Measurements from ENCODE around the gene LAMC2. TPM values are rescaled to one million over a fixed set of nuclear protein-coding genes. Genes with fewer than 3 reads are reported as not detected.
A peak's percentile ranks its signal among the peaks of the same experiment; 100 is the strongest.

Gene LAMC2
- total and polyA plus RNA-seq, 9 of the 15 experiments (the other 6 are each of a cell fraction or from before 2014, with no cell fraction given) = 0.02 to 0.03 TPM; not detected in 7

- ChIA-PET POLR2A (interaction anchor here (0.5 to 1.0 kb wide), 2 partner anchors 23 to 125 kb away, joined by 3 to 4 read pairs; no protein-coding TSS in a partner anchor), CTCF (ENCODE audit: low intra/inter-chr PET ratio) (interaction anchor here (0.5 to 1.8 kb wide), 7 partner anchors 262 to 649 kb away, joined by 3 to 13 read pairs (median 3); no protein-coding TSS in a partner anchor)
- peak; percentile 93 for FAIRE-seq
- in situ Hi-C loops (cut with MboI) = loop anchor here (5.0 kb wide), 1 partner anchor 341 kb away; no protein-coding TSS in a partner anchor
- intact Hi-C loops (cut with micrococcal nuclease) = loop anchor here (1.0 to 10.0 kb wide), 4 partner anchors 191 to 633 kb away; partner anchors contain the start of gene SMG7
- H2AFZ ChIP-seq (ENCODE audit: low read depth, low read length) = no peak overlapping the region
- no peak overlapping the region for H3K4me3 ChIP-seq
- DNase-seq (ENCODE audit: extremely low read depth in 1 of 4, low spot score in 3 of 4) = peak; percentile 79 to 85 (median 82)
- no peaks in the 10 kb centered on the region for H3K36me3 ChIP-seq (ENCODE audit: control insufficient read depth, insufficient read depth, low read length)
- H3K9ac ChIP-seq (ENCODE audit: insufficient read depth in 1 of 2, low read depth in 2 of 2, low read length in 2 of 2) = peak overlapping the region in 1 of 2 experiments; percentile 6; a peak in 1 of 4 replicates
- H3K27ac ChIP-seq (ENCODE audit: extremely low read depth, low read depth, low read length) = no peak overlapping the region
- no TSS peak for BruUV-seq (replicated peaks)
- no peaks in the 10 kb centered on the region for H3K79me2 ChIP-seq (ENCODE audit: control insufficient read depth, insufficient read depth, low read length)
- H3K27me3 ChIP-seq (ENCODE audit: control insufficient read depth in 2 of 2, insufficient read depth in 2 of 2, low read length in 2 of 2) = peaks cover 19 to 55% of the 10 kb centered on the region in 2 experiments; a peak in 4 of 5 replicates
- no peak overlapping the region for H3K4me2 ChIP-seq (ENCODE audit: insufficient read depth, low read length)
- H3K4me1 ChIP-seq (replicated peaks in 1 of 2; ENCODE audit: control insufficient read depth in 2 of 2, insufficient read depth in 2 of 2, low read length in 2 of 2) = no peaks in the 10 kb centered on the region
- 0 out of 2 replicates have a peak, but pooled peaks cover 10% of the 10 kb centered on the region for H4K20me1 ChIP-seq (replicated peaks; ENCODE audit: control insufficient read depth, insufficient read depth, low read length)
- H3K9me1 ChIP-seq (ENCODE audit: control insufficient read depth, insufficient read depth, low read length) = no peaks in the 10 kb centered on the region
- peak; percentile 98 for ATAC-seq
- H3K9me3 ChIP-seq (replicated peaks; ENCODE audit: control insufficient read depth, insufficient read depth, low read depth, low read length) = no peaks in the 10 kb centered on the region
- 20% methylated on average over 12 of the region's 12 CpGs for WGBS (ENCODE audit: insufficient coverage, low coverage, missing lambda C conversion rate)
- TF ChIP-seq PTTG1 (tag; IDR thresholded peaks at IDR 0.05; ENCODE audit: low read depth) (no peak), TOE1 (IDR thresholded peaks at IDR 0.05; ENCODE audit: borderline replicate concordance) (no peak), TOE1 (CRISPR knock-in tag; IDR thresholded peaks at IDR 0.05; ENCODE audit: borderline replicate concordance, low read depth) (no peak), HBP1 (CRISPR knock-in tag; IDR thresholded peaks at IDR 0.05) (no peak), VEZF1 (CRISPR knock-in tag; IDR thresholded peaks at IDR 0.05) (peak; percentile 20; the same call in 1 of the 2 replicates), REST (IDR thresholded peaks at IDR 0.05; ENCODE audit: borderline replicate concordance) (peak; percentile 83), REST (CRISPR knock-in tag; IDR thresholded peaks at IDR 0.05; ENCODE audit: low read depth) (no peak), DACH1 (IDR thresholded peaks at IDR 0.05; ENCODE audit: partially characterized antibody) (peak; percentile 16), NFRKB (IDR thresholded peaks at IDR 0.05; ENCODE audit: low read depth) (no peak), ZNF316 (IDR thresholded peaks at IDR 0.05) (no peak), RAD21 (CRISPR knock-in tag; conservative IDR thresholded peaks at IDR 0.05 in 1 of 2, IDR thresholded peaks at IDR 0.05 in 1 of 2) (peak; percentile 82 to 86)
Measured at GRCh38 chr1:183281553-183282091, 95.6 kb downstream of the LAMC2 start.
